Activated T-cell treated with anti-CD3 and anti-CD28 coated beads, Interleukin-2, amount 50 U/mL, for 24 hours (primary cell): Measurements from ENCODE around the gene PLVAP.
A peak's percentile ranks its signal among the peaks of the same experiment; 100 is the strongest.

ENCODE experiments used
- DNase-seq: peaks from one replicate; pipeline ENCODE4 v3.0.0-alpha.2; 2020
- H3K27ac Mint-ChIP-seq: 2 replicates; pipeline ENCODE4 v1.8.0; 2020; ENCODE audit warnings: mild to moderate bottlenecking, mixed read lengths
- H3K27me3 Mint-ChIP-seq: 2 replicates; pipeline ENCODE4 v1.8.0; 2020; ENCODE audit warnings: mixed read lengths
- H3K36me3 Mint-ChIP-seq: 2 replicates; pipeline ENCODE4 v1.8.0; 2020; ENCODE audit warnings: low read depth, mixed read lengths
- H3K4me1 Mint-ChIP-seq: 2 replicates; pipeline ENCODE4 v1.8.0; 2020; ENCODE audit warnings: low read depth, mixed read lengths
- H3K4me3 Mint-ChIP-seq: 2 replicates; pipeline ENCODE4 v1.8.0; 2020; ENCODE audit warnings: mild to moderate bottlenecking, moderate library complexity, mixed read lengths
- H3K9me3 Mint-ChIP-seq: 2 replicates; pipeline ENCODE4 v1.8.0; 2020; ENCODE audit warnings: mixed read lengths

PLVAP gene

GRCh38 chr19:17406046-17406886 is 29.1 kb upstream of the PLVAP start:
- H3K36me3 Mint-ChIP-seq: peaks cover 43% of the 10 kb centered on the region
- H3K27me3 Mint-ChIP-seq: no peaks in the 10 kb centered on the region
- H3K27ac Mint-ChIP-seq: peak overlapping the region; percentile 96
- no peaks in the 10 kb centered on the region for H3K9me3 Mint-ChIP-seq
- peak; percentile 34 for DNase-seq
- H3K4me3 Mint-ChIP-seq: peak overlapping the region; percentile 81
- H3K4me1 Mint-ChIP-seq: peaks cover 47% of the 10 kb centered on the region

DNA sequence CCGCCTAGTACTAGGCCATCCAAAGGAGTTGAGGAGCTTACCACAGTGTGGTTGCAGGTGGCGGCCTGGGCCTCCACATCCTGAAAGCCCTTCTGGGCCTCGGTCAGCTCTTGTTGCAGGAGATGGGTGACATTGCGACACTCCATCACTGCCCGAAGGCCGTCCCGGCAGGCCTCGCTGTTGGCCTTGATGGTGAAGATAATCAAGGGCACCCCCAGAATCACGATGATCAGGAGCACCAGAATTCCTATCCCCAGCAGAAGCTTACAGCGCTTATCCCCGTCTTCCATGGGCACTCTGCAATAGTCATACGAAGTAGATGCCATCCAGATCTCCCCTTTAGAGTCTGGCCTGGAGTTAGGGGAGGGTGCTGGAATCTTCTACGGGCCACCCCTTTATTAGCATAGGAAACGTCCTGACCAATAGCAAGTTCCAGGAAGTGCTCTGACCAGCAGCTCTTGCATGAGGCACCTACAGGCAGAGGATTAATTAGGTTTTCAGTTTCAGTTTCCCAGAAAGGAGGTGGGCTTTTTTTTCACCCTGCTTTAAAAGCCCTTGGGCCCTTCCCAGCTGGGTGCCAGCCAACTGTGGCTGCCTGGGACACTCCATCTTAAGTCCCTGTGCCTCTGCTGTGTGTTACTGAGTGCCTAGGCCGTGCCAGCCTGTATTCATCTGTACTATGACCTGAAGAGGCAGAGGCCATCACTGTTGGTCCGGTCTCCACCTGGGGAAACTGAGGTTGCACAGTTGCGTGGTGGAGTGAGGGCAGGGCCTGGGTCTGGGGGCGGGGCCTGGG is 28.3 kb upstream of the PLVAP start, which contains the start of gene BST2:
TSS of gene BST2 (minus strand) at position 381 of the 796 bp plus-strand sequence. CDS start at position 326, 55 bp downstream.
- Mint-ChIP-seq H3K27ac (peak within 1 kb of the TSS; percentile 96), H3K4me1 (peaks cover 47% of the 10 kb centered on the region), H3K4me3 (peak within 1 kb of the TSS; percentile 81), H3K27me3 (no peaks in the 10 kb centered on the region), H3K36me3 (peaks cover 48% of the 10 kb centered on the region), H3K9me3 (no peaks in the 10 kb centered on the region)
- peak; percentile 68 for DNase-seq

GRCh38 chr19:17404621-17405249 is 27.6 kb upstream of the PLVAP start:
- Mint-ChIP-seq H3K36me3 (peaks cover 48% of the 10 kb centered on the region), H3K4me3 (peak overlapping the region; percentile 81), H3K27ac (peak overlapping the region; percentile 96), H3K4me1 (peaks cover 47% of the 10 kb centered on the region), H3K27me3 (no peaks in the 10 kb centered on the region), H3K9me3 (no peaks in the 10 kb centered on the region)
- DNase-seq: peak; percentile 35

GRCh38 chr19:17404015-17404414 is 26.9 kb upstream of the PLVAP start:
- Mint-ChIP-seq H3K4me1 (peaks cover 47% of the 10 kb centered on the region), H3K9me3 (no peaks in the 10 kb centered on the region), H3K36me3 (peaks cover 48% of the 10 kb centered on the region), H3K27ac (peak overlapping the region; percentile 96), H3K27me3 (no peaks in the 10 kb centered on the region), H3K4me3 (peak overlapping the region; percentile 81)
- DNase-seq: peak; percentile 38

GRCh38 chr19:17402982-17403855 is 26.1 kb upstream of the PLVAP start:
- H3K4me3 Mint-ChIP-seq: peak overlapping the region; percentile 81
- peak overlapping the region; percentile 69 for H3K27ac Mint-ChIP-seq
- no peaks in the 10 kb centered on the region for H3K27me3 Mint-ChIP-seq
- peak; percentile 67 for DNase-seq
- H3K36me3 Mint-ChIP-seq: peaks cover 52% of the 10 kb centered on the region
- no peaks in the 10 kb centered on the region for H3K9me3 Mint-ChIP-seq
- H3K4me1 Mint-ChIP-seq: peaks cover 47% of the 10 kb centered on the region

DNA sequence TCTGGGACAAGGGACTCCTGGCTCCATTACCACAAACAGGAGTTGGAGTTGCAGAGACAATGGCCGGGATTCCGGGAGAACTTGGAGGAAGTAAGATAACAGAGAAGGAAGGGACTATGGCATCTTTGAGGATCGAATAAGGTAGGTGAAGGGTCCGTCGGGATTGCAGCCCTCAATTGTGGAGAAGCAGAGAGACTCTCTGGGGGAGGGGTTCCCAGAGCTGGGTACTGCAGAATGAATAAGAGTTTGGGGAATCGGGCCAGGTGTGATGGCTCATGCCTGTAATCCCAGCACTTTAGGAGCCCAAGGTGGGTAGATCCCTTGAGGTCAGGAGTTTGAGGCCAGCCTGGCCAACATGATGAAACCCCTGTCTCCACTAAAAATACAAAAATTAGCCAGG is 24.5 kb upstream of the PLVAP start:
- peaks cover 34% of the 10 kb centered on the region for H3K4me1 Mint-ChIP-seq
- H3K9me3 Mint-ChIP-seq: no peaks in the 10 kb centered on the region
- H3K27ac Mint-ChIP-seq: no peak overlapping the region
- no peak for DNase-seq
- no peaks in the 10 kb centered on the region for H3K27me3 Mint-ChIP-seq
- no peak overlapping the region for H3K4me3 Mint-ChIP-seq
- H3K36me3 Mint-ChIP-seq: peaks cover 52% of the 10 kb centered on the region

- H3K4me1 Mint-ChIP-seq: peaks cover 19% of the 10 kb centered on the region
- no peak overlapping the region for H3K4me3 Mint-ChIP-seq
- H3K36me3 Mint-ChIP-seq: peaks cover 35% of the 10 kb centered on the region
- no peaks in the 10 kb centered on the region for H3K27me3 Mint-ChIP-seq
- no peak for DNase-seq
- no peak overlapping the region for H3K27ac Mint-ChIP-seq
- no peaks in the 10 kb centered on the region for H3K9me3 Mint-ChIP-seq
These were observed 21.9 kb upstream of the PLVAP start for GRCh38 chr19:17398902-17399527.

DNA sequence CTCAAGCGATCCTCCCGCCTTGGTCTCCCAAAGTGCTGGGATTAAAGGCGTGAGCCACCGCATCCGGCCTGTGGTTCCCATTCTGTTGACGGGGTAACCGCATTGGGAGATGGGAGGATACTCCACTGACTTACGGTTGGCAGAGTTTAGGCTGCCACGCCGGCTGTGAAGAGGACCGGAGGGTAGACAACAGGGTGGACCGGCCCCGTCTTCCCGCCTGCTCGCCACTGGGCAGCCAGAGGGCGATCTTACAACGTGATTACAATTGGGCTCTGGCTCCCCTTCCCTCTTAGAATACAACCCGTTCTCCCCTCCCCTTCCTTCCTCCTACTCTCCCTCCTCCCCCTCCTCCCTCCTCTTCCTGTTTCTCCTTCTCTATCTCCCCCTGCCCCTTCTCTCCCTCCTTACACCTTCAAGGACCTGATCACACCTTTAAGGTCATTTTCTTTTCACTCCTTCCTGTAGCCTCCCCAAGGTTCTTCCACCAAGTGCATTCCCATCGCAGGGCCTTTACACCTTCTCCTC is 17.8 kb upstream of the PLVAP start:
- DNase-seq: peak; percentile 75

DNA sequence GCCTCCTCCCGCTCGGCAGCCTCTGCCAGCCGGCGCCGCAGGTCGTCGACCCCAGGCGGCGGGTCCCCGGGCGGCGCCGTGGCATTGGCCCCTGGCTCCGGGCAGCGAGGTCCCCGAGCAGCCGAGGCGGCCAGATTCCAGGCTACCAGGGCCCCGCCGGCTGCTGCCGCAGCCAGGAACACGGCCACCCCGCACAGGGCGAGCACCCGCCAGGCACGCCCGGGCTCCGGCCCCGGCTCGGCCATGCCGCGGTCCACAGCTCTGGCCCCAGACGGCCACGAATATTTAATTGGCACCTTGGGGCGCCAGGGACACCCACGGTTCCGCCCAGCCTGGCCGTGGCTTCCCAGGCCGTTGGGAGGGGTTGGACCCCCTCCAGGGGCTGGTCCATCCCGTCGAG is 16.8 kb upstream of the PLVAP start, which contains the start of gene CCDC194:
TSS of gene CCDC194 (minus strand) at position 283 of the 400 bp plus-strand sequence. CDS start at position 245, 38 bp downstream.
- H3K9me3 Mint-ChIP-seq: no peaks in the 10 kb centered on the region
- peak within 1 kb of the TSS; percentile 67 for H3K27ac Mint-ChIP-seq

More for the DNA sequence above, 17.8 kb upstream of the PLVAP start:
- Mint-ChIP-seq H3K36me3 (peaks cover 13% of the 10 kb centered on the region), H3K4me3 (peak overlapping the region; percentile 25), H3K27me3 (no peaks in the 10 kb centered on the region), H3K9me3 (no peaks in the 10 kb centered on the region), H3K27ac (peak overlapping the region; percentile 67), H3K4me1 (peaks cover 20% of the 10 kb centered on the region)

DNA sequence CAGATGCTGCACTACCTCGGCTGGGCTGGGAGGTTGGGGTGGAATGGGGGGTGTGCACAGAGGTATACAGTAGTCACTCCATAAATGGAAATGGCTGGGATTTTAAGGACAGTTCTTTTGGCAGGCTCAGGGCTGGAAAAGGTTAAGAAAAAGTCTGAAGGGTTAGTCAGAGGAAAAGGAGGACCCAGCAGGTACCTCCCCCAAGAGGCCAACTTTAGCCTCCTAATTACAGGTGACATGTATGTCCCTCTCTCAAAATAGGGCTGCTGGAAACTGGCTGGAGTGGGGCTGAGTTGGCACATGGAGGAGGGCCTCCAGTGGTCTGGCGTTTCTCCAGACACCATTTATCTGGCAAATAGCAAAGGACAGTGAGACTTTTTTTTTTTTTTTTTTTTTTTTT is 15.9 kb upstream of the PLVAP start:
- Mint-ChIP-seq H3K36me3 (peaks cover 9% of the 10 kb centered on the region), H3K27me3 (no peaks in the 10 kb centered on the region), H3K27ac (no peak overlapping the region), H3K4me3 (no peak overlapping the region), H3K9me3 (no peaks in the 10 kb centered on the region), H3K4me1 (peaks cover 20% of the 10 kb centered on the region)
- no peak for DNase-seq

More for the DNA sequence above, 16.8 kb upstream of the PLVAP start, which contains the start of gene CCDC194:
- DNase-seq: no peak
- Mint-ChIP-seq H3K4me3 (peak within 1 kb of the TSS; percentile 25), H3K27me3 (no peaks in the 10 kb centered on the region), H3K36me3 (peaks cover 12% of the 10 kb centered on the region), H3K4me1 (peaks cover 20% of the 10 kb centered on the region)

DNA sequence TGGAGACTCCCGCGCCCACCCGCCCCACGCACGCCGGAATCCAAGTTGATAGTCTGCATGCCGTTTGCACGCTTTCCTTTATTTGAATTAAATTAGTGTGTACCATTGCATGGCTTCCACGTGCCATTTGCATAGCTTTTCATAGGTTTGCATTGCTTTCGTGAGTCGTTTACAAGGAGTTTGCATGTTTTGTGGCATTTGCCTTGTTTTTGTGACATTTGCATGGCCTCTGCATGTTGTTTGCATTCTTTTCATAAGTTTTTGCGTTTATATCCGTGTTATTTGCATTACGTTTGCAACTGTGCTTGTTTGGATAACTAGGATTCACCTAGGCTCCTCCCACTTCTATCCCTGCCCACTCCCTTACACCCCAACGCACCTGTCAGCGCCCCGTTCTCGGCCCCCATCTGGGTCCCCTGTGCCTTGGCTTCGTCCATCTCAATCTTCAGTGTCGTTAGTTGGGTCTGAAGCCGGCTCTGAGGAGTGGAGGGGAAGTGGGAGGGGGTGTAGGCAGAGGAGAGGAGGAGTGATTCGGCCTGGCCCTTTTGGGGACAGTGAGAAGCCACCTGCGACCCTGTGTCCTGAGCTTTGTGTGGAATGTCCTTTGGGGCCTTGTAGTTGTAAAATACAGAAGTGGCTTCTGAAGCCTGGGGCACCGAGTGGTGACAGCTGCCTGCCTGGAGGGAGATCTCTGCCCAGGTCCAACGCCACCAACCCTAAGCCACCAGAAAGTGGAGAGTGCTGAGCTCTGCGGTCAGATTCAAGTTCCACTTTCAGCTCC is 14.4 kb upstream of the PLVAP start:
- peak; percentile 42 for DNase-seq
- Mint-ChIP-seq H3K4me1 (peaks cover 19% of the 10 kb centered on the region), H3K9me3 (no peaks in the 10 kb centered on the region), H3K27ac (no peak overlapping the region), H3K4me3 (peak overlapping the region; percentile 62), H3K27me3 (no peaks in the 10 kb centered on the region), H3K36me3 (peaks cover 2% of the 10 kb centered on the region)

- no peaks in the 10 kb centered on the region for H3K9me3 Mint-ChIP-seq
- H3K27ac Mint-ChIP-seq: no peak overlapping the region
- H3K4me1 Mint-ChIP-seq: peaks cover 19% of the 10 kb centered on the region
- H3K4me3 Mint-ChIP-seq: peak overlapping the region; percentile 81
- no peaks in the 10 kb centered on the region for H3K27me3 Mint-ChIP-seq
- H3K36me3 Mint-ChIP-seq: peaks cover 2% of the 10 kb centered on the region
- DNase-seq: peak; percentile 95
These were observed 13.7 kb upstream of the PLVAP start for GRCh38 chr19:17390665-17391370.
